Ramos (cell line): Measurements from ENCODE around the gene SECISBP2.
"Not testable (repeated sequence)": the region's sequence is repeated elsewhere in the genome, so short reads cannot be mapped to it uniquely, and the experiment has no call there.

ENCODE experiments used
- in situ Hi-C: fragments of 300-500 bp; cut with MboI; formaldehyde crosslinking; loops from one replicate; pipeline ENCODE4 v1.14.3; 2022; ENCODE audit warnings: low sequenced_read_pairs; ENCODE audit not compliant: unreplicated experiment

SECISBP2 gene

DNA sequence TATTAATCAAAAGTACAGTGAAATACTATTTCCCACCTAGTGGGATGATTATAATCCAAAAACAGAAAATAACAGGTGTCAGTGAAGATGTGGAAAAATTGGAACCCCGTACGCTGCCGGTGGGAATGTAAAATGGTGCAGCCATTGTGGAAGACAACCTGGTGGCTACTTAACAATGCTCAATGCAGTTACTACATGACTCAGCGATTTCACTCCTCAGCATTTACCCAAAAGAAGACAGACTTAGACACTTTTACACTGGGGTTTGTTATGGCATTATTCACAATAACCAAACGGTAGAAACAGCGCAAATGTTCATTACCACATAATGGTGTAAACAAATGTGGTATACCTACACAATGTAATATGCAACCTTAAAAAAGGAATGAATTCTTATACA lies 23.9 kb downstream of the SECISBP2 start:
- in situ Hi-C loops = no loop called here

DNA sequence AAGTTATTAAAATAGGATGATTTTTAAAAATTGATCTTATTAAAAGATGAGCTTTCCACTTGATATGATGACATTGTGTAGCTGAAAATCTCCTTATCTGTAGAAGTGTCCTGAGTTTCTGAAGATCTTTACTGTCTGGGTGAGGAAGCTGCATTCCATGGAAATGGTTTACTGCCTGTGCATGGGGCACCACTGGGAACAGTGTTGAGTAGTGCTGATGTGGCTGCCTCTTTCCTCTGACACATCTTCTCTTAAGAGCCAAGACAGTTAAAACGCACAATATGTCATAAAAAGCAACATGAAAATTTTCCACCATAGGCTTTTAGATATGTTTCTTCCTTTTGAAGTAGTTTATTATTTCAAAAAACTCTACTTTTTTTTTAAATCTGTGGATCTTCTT lies 24.6 kb downstream of the SECISBP2 start:
- in situ Hi-C loops = no loop called here

DNA sequence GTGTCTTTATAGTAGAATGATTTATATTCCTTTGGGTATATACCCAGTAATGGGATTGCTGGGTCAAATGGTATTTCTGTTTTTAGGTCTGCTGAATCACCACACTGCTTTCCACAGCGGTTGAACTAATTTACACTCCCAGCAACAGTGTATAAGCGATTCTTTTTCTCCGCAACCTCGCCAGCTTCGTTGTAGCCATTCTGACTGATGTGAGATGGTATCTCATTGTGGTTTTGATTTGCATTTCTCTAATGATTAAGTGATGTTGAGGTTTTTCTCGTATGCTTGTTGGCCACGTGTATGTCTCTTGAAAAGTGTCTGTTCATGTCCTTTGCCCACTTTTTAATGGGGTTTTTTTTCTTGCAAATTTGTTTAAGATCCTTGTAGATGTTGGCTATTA lies 25.5 kb downstream of the SECISBP2 start:
- in situ Hi-C loops = not testable (repeated sequence)

DNA sequence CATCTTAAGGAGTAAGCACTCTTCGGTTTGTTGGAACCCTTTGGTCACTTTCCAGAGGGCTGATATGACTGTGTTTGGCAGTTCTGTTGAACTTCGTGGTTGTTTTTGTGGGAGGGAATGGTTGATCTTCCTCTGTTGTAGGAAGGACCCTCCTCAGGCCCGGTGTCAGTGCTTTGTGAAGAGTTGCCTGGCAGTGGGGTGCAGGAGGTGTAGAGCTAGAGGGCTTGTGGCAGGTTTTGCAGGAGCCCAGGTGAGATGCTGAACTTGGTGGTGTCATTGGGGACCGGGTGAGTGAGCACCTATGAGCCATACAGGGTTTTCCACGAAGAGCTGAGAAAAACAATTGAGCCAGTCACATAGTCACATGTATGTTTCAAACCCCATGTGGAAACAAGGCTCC lies 27.2 kb downstream of the SECISBP2 start:
- in situ Hi-C loops = no loop called here

DNA sequence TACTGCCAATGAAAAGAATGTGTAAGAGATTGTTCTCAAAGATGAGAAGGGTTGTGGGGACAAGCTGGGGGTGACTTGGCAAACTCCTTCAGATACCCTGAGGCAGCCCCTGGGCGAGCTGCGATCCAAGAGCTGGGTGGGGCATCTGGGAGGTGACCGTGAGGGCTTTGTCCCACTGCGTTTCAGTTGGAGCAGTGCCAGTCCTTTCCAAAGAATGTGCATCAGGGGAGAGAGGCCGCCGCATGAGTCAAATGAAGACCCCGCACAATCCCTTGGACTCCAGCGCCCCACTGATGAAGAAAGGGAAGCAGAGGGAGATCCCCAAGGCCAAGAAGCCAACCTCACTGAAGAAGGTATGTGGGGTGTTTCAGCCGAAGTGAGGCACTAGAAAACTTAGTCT lies 28.4 kb downstream of the SECISBP2 start:
- in situ Hi-C loops = no loop called here

DNA sequence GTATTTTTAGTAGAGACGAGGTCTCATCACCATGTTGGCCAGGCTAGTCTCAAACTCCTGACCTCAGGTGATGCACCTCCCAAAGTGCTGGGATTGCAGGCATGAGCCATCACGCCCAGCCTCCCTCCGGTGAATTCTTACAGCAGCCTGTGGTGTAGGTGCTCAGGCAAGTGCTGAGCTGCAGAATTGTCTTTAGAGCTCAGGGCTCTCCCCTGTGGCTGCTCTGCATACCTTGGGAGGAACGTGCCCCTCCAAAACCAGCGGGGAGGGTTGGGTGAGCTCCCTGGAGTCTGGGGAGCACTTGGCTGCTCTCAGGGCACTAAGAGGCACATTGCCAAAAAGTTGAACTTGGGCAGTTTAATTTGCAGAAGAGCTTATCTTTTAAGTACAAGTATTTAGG lies 29.4 kb downstream of the SECISBP2 start:
- in situ Hi-C loops = no loop called here

DNA sequence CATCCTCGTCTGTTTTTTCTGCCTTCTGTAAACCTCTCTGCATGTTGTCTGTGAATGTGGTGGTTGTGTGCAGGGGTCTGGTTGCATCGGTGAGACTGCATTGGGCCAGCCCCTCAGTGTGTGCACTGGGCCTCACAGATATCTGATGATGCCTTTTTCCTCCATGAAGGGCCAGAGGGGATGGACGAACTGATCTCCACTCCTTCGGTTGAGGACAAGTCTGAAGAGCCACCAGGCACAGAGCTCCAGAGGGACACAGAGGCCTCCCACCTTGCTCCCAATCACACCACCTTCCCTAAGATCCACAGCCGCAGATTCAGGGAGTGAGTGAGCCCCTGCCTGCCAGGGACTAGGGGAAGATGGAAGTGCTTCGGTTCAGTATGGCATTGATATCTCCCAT lies 31.3 kb downstream of the SECISBP2 start:
- in situ Hi-C loops = no loop called here

DNA sequence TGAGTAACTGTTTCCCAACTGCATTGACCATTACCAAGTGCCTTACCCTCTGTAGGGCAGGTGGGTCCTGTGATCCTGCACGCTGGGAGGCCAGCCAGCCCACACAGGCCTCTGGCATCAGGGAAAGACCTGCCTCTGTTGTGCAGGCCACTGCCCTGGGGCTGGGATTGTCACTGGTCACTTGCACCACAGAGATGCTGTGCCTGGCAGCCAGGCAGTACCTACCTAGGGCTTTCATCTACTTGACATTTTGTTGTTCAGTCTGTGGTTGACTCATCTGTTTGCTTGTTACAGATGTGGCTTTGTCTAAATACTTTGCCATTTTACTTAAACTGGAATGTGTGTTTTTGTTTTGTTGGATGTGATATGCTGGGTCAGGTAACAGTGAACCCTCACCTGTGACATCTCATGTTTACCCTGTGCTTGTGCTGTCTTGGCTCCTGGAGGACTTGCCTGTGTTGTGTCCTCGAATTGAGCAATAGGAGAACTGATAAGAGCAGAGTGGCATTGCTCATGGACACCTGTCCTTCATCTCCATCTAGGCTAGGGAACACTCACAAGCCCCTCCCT lies 32.8 kb downstream of the SECISBP2 start:
- in situ Hi-C loops = no loop called here

DNA sequence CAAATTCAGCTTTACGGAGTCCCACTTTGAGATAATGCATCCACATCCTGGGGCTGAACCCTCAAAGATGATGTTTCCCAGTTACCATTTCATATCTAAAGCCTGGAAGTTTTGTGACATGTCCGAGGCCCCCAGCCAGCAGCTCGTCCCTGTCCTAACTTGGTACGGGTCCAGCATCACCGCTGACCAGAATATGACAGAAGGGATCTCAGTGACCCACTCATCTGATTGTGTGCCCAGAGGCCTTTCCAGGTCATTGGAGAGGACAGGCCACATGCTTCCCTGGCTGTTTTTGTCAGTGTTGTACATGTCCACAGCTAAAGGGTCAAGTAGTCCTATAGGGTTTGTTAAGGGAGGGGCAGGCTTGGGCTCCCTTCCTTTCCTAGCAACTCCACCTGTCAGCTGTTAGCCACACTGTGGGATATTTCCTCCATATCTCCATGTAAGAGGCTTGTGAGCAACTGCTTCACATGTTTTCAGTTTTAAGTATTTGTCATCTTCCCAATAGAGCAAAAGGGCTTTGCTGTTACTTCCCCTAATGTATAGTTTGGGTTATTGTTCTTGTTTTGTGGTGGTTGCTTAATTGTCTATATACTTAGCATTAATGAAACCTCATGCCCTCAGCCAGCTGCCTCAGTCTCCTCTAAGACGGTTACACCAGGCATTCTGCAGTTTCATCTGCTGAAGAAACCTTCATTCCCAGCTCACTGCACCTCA lies 33.4 kb downstream of the SECISBP2 start:
- in situ Hi-C loops = no loop called here

DNA sequence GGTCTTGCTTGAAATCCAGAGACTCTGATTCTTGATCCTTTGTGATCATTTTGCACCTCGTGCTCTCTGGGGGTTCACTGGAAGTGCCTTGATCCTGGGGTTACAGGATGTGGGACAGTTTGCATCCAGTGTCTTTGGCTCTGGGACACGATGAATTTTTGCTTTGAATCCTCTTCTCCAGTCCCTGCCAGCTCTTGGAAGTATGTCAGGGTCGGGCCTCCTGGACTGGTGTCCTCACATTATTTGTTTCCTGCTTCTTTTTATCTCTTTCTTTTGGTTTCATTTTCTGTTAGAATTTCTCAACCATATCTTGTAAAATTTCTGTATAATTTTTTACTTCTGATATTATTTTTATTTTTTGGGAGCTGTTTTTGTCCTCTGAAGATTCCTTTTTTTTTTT lies 34.2 kb downstream of the SECISBP2 start:
- in situ Hi-C loops = no loop called here

DNA sequence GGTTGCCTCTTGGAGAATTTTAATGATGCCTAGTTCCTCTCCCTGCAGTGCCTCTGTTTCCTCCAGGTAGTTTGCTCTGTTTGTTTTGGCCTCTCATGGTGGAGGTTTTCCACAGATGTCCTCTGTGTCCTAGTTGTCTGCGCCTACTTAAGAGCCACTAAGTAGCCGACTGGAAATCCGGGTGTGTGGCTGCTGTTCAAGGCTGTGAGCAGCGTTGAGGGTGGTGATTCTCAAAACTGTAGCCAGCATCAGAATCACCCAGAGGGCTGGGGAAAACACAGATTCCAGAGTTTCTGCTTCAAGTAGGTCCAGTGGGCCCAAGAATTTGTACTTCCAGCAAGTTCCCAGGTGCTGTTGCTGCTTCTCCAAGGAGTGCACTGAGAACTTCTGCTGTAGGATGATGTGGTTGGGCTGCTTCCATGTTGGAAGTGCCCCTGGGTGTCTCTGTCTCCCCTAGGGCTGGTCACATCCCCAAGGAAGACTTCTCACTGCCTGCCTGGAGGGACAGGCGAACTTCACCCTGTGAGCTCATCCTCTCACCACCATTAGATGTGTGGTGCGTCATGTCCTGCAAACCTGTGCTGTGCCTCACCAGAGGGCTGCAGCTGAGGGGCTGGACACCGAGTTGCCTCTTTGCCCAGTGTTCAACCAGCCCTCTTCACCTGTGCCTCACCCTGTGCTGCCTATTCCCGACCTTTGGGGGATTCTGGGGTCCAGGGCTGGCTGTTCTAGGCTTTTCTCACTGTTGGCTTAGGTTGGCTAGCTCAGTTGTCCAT lies 34.8 kb downstream of the SECISBP2 start:
- in situ Hi-C loops = no loop called here

DNA sequence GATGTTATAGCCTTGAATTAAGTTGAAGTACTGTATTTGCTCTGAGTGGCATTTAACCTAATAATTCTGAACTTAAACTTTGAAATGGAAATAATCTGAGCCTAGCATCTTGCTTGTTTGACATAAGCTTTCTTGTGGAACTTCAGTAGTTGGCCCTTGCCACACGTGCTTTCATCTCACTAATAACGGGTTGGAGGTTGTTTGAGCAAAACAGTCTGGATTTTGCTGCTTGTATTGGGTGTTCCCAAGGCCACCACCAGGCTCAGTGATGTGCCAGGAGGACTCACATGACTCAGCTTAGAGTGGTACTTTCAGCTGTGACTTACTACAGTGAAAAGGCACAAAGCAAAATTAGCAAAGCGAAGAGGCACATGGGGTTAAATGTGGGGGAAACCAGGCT lies 35.7 kb downstream of the SECISBP2 start:
- in situ Hi-C loops = no loop called here

DNA sequence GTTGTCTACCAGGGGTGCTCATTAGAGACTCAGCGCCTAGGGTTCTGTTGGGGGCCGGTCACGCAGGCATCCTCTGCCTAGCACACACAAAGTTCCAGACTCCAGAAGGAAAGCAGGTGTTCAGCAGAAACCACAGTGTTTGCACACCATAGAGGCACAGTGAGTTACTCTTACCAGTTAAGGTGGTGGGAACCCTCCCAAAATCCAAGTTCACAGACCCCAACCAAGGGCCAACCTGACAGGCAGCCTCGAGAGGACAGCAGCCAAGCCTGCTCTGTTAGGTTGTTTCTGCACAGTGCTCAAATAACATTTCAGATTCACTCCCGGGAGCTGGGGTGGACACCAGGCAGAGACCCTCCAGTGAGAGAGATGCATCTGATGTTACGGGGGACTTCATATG lies 36.2 kb downstream of the SECISBP2 start:
- in situ Hi-C loops = no loop called here

DNA sequence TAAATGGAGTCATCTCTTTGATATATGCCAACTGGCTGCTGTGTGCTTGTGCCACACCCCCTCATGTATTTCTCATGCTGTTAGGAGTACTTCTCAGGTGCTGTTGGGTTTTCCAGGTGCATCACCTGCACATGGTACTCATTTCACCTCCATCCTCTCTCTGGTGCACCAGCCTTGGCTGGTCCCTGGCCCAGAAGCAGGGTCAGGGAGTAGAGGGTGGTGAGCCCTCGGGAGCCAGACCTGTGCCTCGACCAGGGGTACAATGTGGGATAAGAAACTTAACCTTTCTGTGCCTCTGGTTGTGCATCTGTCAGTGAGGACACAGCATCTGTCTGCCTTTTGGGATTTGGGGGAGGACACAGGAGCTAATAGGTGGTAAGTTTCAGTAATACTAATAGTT lies 38.5 kb downstream of the SECISBP2 start:
- in situ Hi-C loops = no loop called here

DNA sequence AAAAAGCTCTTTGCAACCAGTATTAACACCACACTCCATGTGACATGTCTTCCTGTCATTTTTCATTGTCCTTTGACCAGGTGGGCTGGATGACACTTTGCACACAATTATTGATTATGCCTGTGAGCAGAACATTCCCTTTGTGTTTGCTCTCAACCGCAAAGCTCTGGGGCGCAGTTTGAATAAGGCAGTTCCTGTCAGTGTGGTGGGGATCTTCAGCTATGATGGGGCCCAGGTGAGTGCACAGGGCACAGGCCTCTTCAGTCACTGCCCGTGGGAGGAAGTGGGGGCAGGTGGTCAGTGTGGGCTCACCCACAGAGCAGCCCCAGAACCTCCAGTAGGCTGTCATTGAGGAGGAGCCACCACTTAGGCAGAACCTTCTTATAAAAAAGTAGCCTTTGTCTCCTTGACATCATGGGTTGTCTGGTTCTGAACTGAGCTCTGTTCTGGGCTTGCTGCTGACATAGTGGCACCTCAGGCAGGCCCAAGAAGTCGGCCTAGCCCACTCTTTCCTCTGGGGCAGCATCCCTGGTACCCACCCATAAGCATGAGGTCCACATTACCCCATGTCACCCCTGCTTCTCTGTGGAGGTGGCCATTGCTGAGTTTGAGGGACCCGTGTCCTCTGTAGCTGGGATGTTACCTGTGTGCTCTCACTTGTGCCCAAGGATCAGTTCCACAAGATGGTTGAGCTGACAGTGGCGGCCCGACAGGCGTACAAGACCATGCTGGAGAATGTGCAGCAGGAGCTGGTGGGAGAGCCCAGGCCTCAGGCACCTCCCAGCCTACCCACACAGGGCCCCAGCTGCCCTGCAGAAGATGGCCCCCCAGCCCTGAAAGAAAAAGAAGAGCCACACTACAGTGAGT lies 39.3 kb downstream of the SECISBP2 start:
- in situ Hi-C loops = no loop called here

DNA sequence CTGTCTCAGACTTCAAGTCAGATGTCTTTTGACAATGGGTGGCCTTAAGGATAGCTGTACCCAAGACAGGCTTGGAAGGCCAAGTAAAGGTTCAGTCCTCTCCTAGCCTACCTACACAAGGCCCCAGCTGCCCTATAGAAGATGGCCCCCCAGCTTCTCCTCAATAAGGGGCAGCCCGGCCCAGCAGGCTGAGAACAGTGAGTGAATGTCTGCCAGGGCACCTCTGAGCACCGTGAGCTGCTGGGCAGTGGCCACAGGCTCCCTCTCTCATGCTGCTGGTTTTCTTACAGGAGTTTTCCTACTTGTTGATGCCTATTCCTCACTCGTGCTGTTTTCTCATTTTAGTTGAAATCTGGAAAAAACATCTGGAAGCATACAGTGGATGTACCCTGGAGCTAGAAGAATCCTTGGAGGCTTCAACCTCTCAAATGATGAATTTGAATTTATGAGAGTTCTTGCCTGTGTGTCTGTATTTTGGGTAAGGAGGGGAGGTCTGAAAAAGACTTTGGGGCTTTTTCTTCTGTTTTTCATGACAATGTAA lies 40.1 kb downstream of the SECISBP2 start:
- in situ Hi-C loops = no loop called here

DNA sequence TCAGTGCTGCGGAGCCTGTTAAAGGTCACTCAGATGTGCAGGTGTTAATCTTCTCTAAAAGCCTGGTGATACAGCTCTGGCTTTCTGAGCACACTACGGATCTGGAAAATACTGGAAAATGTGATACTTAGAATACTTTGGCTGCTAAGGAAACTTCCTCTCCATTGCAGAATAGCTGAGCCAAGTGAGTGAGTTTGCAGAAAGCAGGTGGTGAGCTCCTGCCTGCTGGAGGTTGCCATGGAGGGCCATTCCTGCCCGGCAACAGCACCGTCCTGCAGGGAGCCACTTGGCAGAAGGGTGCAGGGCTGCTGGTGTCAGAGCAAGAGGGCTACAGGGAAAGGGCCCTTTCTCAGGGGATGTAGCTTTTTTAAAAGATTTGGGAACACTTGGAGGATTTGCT lies 40.7 kb downstream of the SECISBP2 start:
- in situ Hi-C loops = no loop called here

DNA sequence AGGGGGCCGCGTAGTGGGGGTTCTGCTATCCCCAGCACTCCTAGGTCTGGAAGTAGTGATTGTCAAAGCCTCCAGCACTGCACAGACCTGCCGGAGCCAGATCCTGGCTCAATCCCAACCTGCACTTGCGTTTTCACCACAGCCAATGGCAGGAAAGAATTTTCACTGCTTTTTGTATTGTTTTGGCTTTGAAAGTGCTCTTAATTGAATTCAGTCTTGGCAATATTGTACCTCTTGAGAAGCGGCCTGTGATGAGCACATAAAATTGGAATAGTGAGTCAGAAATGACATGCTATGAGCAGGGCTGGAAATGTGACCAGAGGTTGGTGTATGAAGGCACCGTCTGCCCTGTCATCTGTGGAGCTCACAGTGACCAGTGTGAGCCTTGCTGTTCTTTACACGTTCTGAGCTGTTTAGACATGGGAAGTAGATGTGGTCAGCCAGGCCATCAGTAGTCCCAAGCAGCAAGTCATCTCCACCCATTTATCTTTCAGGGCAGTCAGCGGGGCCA lies 41.5 kb downstream of the SECISBP2 start:
- in situ Hi-C loops = no loop called here

DNA sequence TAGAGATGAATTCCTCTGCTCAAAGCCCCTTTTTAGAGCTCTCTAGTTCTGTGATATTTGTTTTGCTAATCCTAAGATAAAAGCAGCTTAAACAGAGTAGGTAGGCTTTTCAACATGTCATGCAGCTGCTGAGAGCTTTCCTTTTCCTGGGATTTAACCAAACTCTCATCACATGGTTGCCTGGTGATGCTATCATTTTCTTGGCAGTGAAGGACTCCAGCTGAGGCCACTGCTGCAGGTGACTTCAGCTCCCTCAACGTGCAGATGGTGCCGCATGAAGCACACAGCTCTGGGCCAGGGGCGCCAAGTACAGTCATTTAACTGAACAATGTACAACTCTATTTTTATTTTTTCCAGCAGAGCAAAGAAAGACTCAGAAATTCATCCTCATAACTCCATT lies 42.2 kb downstream of the SECISBP2 start:
- in situ Hi-C loops = no loop called here

DNA sequence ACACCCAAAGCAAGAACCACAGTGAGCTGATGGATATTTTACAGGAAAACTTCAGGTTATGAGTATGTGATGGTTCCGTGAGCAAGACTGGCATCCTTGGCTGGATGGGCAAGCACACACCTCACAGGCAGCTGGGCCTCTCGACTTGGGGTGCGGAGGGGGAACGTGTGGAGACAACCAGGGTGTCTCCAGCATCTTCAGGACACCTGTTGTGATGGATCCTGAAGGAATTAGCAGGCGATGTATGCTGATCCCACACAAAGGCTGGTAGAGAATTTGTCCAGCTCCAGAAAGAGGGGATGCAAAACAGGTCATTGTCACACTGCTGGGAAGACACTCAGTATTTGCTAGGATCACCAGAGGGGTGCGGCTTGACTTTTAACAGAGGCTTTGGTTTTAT lies 42.7 kb downstream of the SECISBP2 start:
- in situ Hi-C loops = no loop called here
